Neural progenitor cell (in vitro differentiated cells): ENCODE results near the gene TAL2.

Source experiments
- EZH2 ChIP-seq: fragments of 200-600 bp; sonication (generic); IDR thresholded peaks from 2 replicates; pipeline ENCODE4 v1.6.1; 2017; ENCODE audit warnings: antibody characterized with exemption, mild to moderate bottlenecking, moderate library complexity
- EZH2phosphoT487 ChIP-seq: fragments of 200-600 bp; sonication (generic); IDR thresholded peaks from 2 replicates; pipeline ENCODE4 v1.6.1; 2017; ENCODE audit warnings: antibody characterized with exemption
- TF ChIP-seq, protein P1 (sequence below): fragments of 200-600 bp; sonication (generic); IDR thresholded peaks from 2 replicates; pipeline ENCODE4 v1.5.1; 2017; ENCODE audit warnings: antibody characterized with exemption, mild to moderate bottlenecking

DNA sequence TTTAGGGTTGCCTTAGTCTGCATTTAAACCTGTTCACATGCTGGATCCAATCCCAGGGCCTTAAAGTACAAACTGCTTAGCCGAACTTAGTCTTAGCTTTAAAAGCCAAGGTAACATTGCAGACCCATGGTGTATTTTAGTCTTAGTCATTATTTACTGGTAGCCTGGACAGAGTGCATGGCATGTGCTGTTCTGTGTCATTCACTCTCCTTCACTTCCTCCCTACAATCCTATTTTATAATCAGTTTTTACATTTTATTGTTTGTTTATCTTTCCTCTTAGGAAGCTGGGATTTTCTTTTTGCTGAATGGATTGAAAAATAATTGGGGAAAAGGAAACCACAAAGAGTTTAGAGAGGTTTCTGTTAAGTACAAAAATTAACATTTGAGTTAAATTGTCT is 29.4 kb upstream of the TAL2 start:
- TF ChIP-seq EZH2, result no peak
- TF ChIP-seq EZH2phosphoT487, result no peak
- TF ChIP-seq, protein P1, sequence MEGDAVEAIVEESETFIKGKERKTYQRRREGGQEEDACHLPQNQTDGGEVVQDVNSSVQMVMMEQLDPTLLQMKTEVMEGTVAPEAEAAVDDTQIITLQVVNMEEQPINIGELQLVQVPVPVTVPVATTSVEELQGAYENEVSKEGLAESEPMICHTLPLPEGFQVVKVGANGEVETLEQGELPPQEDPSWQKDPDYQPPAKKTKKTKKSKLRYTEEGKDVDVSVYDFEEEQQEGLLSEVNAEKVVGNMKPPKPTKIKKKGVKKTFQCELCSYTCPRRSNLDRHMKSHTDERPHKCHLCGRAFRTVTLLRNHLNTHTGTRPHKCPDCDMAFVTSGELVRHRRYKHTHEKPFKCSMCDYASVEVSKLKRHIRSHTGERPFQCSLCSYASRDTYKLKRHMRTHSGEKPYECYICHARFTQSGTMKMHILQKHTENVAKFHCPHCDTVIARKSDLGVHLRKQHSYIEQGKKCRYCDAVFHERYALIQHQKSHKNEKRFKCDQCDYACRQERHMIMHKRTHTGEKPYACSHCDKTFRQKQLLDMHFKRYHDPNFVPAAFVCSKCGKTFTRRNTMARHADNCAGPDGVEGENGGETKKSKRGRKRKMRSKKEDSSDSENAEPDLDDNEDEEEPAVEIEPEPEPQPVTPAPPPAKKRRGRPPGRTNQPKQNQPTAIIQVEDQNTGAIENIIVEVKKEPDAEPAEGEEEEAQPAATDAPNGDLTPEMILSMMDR, result no peak
